Activated T-helper 17 cell treated with anti-CD3 and anti-CD28 coated beads, Interleukin-2, amount 50 U/mL, for 72 hours (primary cell): ENCODE measurements around the gene IL34. TPM values are rescaled to one million over a fixed set of nuclear protein-coding genes. Genes with fewer than 3 reads are reported as not detected.
A peak's percentile ranks its signal among the peaks of the same experiment; 100 is the strongest.

Source experiments
- ATAC-seq: fragments of 150-1000 bp; cut with Tn5 transposase; replicated peaks from 2 replicates; pipeline ENCODE4 v1.10.0; 2021; ENCODE audit warnings: mild to moderate bottlenecking, moderate library complexity
- H3K27ac Mint-ChIP-seq: one replicate; pipeline ENCODE4 v1.8.0; 2022; ENCODE audit warnings: mixed read lengths
- H3K27me3 Mint-ChIP-seq: one replicate; pipeline ENCODE4 v1.8.0; 2022; ENCODE audit warnings: mixed read lengths
- H3K36me3 Mint-ChIP-seq: one replicate; pipeline ENCODE4 v1.8.0; 2022; ENCODE audit warnings: low read depth, mild to moderate bottlenecking, mixed read lengths
- H3K4me1 Mint-ChIP-seq: one replicate; pipeline ENCODE4 v1.8.0; 2022; ENCODE audit warnings: mixed read lengths
- H3K4me3 Mint-ChIP-seq: one replicate; pipeline ENCODE4 v1.8.0; 2022; ENCODE audit warnings: mild to moderate bottlenecking, mixed read lengths
- H3K9me3 Mint-ChIP-seq: one replicate; pipeline ENCODE4 v1.8.0; 2022; ENCODE audit warnings: mixed read lengths
- total RNA-seq, 2 donors: library from RNA; stranded (reverse); gene quantifications; one replicate each; pipeline ENCODE4 v1.2.3, GENCODE V29; 2022

The IL34 gene
- total RNA-seq, 2 donors from 2014 or later, result not detected

GRCh38 chr16:70674221-70675014 lies 28.1 kb downstream of the IL34 start:
- Mint-ChIP-seq H3K36me3 (no peaks in the 10 kb centered on the region), H3K9me3 (no peaks in the 10 kb centered on the region), H3K27me3 (no peaks in the 10 kb centered on the region), H3K27ac (no peak overlapping the region), H3K4me1 (no peaks in the 10 kb centered on the region), H3K4me3 (no peak overlapping the region)
- no peak for ATAC-seq

GRCh38 chr16:70675851-70676513 lies 29.6 kb downstream of the IL34 start:
- Mint-ChIP-seq H3K9me3 (no peaks in the 10 kb centered on the region), H3K4me1 (no peaks in the 10 kb centered on the region), H3K27me3 (no peaks in the 10 kb centered on the region), H3K36me3 (no peaks in the 10 kb centered on the region), H3K27ac (no peak overlapping the region), H3K4me3 (no peak overlapping the region)
- no peak for ATAC-seq

- no peaks in the 10 kb centered on the region for H3K36me3 Mint-ChIP-seq
- H3K4me3 Mint-ChIP-seq, result no peak overlapping the region
- no peak overlapping the region for H3K27ac Mint-ChIP-seq
- no peak for ATAC-seq
- H3K9me3 Mint-ChIP-seq, result no peaks in the 10 kb centered on the region
- H3K27me3 Mint-ChIP-seq, result no peaks in the 10 kb centered on the region
- no peaks in the 10 kb centered on the region for H3K4me1 Mint-ChIP-seq
These were observed 30.5 kb downstream of the IL34 start for GRCh38 chr16:70676675-70677498.

GRCh38 chr16:70677499-70678120 lies 31.3 kb downstream of the IL34 start:
- Mint-ChIP-seq H3K4me1 (no peaks in the 10 kb centered on the region), H3K27me3 (no peaks in the 10 kb centered on the region), H3K4me3 (no peak overlapping the region), H3K36me3 (no peaks in the 10 kb centered on the region), H3K27ac (no peak overlapping the region), H3K9me3 (no peaks in the 10 kb centered on the region)
- no peak for ATAC-seq

- Mint-ChIP-seq H3K27ac (no peak overlapping the region), H3K4me3 (no peak overlapping the region), H3K4me1 (no peaks in the 10 kb centered on the region), H3K9me3 (no peaks in the 10 kb centered on the region), H3K27me3 (no peaks in the 10 kb centered on the region), H3K36me3 (no peaks in the 10 kb centered on the region)
- ATAC-seq, result no peak
These were observed 31.9 kb downstream of the IL34 start for GRCh38 chr16:70678121-70678897.

- H3K27ac Mint-ChIP-seq, result no peak overlapping the region
- no peaks in the 10 kb centered on the region for H3K27me3 Mint-ChIP-seq
- no peaks in the 10 kb centered on the region for H3K36me3 Mint-ChIP-seq
- no peaks in the 10 kb centered on the region for H3K4me1 Mint-ChIP-seq
- H3K9me3 Mint-ChIP-seq, result no peaks in the 10 kb centered on the region
- no peak overlapping the region for H3K4me3 Mint-ChIP-seq
- no peak for ATAC-seq
These were observed 32.7 kb downstream of the IL34 start for GRCh38 chr16:70678898-70679670.

- Mint-ChIP-seq H3K36me3 (no peaks in the 10 kb centered on the region), H3K9me3 (no peaks in the 10 kb centered on the region), H3K27me3 (no peaks in the 10 kb centered on the region), H3K4me1 (no peaks in the 10 kb centered on the region), H3K4me3 (no peak overlapping the region), H3K27ac (no peak overlapping the region)
- peak; percentile 37 for ATAC-seq
These were observed 33.5 kb downstream of the IL34 start for GRCh38 chr16:70679671-70680494.

GRCh38 chr16:70680495-70681381 lies 34.4 kb downstream of the IL34 start:
- no peaks in the 10 kb centered on the region for H3K4me1 Mint-ChIP-seq
- no peak for ATAC-seq

GRCh38 chr16:70681382-70682238 lies 35.3 kb downstream of the IL34 start:
- Mint-ChIP-seq H3K27me3 (no peaks in the 10 kb centered on the region), H3K9me3 (no peaks in the 10 kb centered on the region), H3K27ac (no peak overlapping the region), H3K4me1 (no peaks in the 10 kb centered on the region), H3K4me3 (no peak overlapping the region), H3K36me3 (no peaks in the 10 kb centered on the region)
- no peak for ATAC-seq

More at GRCh38 chr16:70680495-70681381, 34.4 kb downstream of the IL34 start:
- H3K27me3 Mint-ChIP-seq, result no peaks in the 10 kb centered on the region
- no peak overlapping the region for H3K4me3 Mint-ChIP-seq
- H3K36me3 Mint-ChIP-seq, result no peaks in the 10 kb centered on the region
- no peak overlapping the region for H3K27ac Mint-ChIP-seq
- H3K9me3 Mint-ChIP-seq, result no peaks in the 10 kb centered on the region

- Mint-ChIP-seq H3K27ac (no peak overlapping the region), H3K36me3 (no peaks in the 10 kb centered on the region), H3K4me1 (no peaks in the 10 kb centered on the region), H3K27me3 (peaks cover 3% of the 10 kb centered on the region), H3K4me3 (no peak overlapping the region), H3K9me3 (no peaks in the 10 kb centered on the region)
- no peak for ATAC-seq
These were observed 36.1 kb downstream of the IL34 start for GRCh38 chr16:70682239-70683145.
